ENCODE data around the gene PRDX5. TPM values are rescaled to one million over a fixed set of nuclear protein-coding genes. Genes with fewer than 3 reads are reported as not detected.

Gene PRDX5
- total RNA-seq, 1 experiment from 2014 or later: 206 TPM

GRCh38 chr11:64364435-64364834 is 46.5 kb downstream of the PRDX5 start:
- peaks cover 32% of the 10 kb centered on the region for H3K36me3 ChIP-seq (ENCODE audit: insufficient read depth, low read length, poor library complexity, severe bottlenecking)
- CTCF ChIA-PET: no interaction called here

GRCh38 chr11:64364911-64365310 is 47.0 kb downstream of the PRDX5 start:
- no peak overlapping the region for H3K27ac ChIP-seq (ENCODE audit: low read depth, low read length, poor library complexity, severe bottlenecking)
- peaks cover 3% of the 10 kb centered on the region for H3K4me1 ChIP-seq (ENCODE audit: insufficient read depth, low read length, poor library complexity, severe bottlenecking)
- intact Hi-C loops (cut with micrococcal nuclease; ENCODE audit: unreplicated experiment): no loop called here
- H3K27me3 ChIP-seq (replicated peaks; ENCODE audit: insufficient read depth, low read depth, low read length, poor library complexity): no peaks in the 10 kb centered on the region
- TF ChIP-seq EZH2 (IDR thresholded peaks at IDR 0.05; ENCODE audit: borderline replicate concordance, low read depth, low read length, poor library complexity, severe bottlenecking) (no peak), CTCF (conservative IDR thresholded peaks at IDR 0.05; ENCODE audit: low read depth, low read length) (no peak)
- no peak for DNase-seq (ENCODE audit: low spot score)
- no peaks in the 10 kb centered on the region for H3K9me3 ChIP-seq (ENCODE audit: low read depth, low read length, poor library complexity, severe bottlenecking)
- ChIA-PET CTCF (no interaction called here), POLR2A (ENCODE audit: low non-redundant PET) (no interaction called here)
- BruUV-seq (replicated peaks): no TSS peak
- H3K36me3 ChIP-seq (ENCODE audit: insufficient read depth, low read length, poor library complexity, severe bottlenecking): peaks cover 32% of the 10 kb centered on the region
- H3K4me3 ChIP-seq (ENCODE audit: low read depth, low read length, poor library complexity, severe bottlenecking): no peak overlapping the region

More at GRCh38 chr11:64364435-64364834, 46.5 kb downstream of the PRDX5 start:
- no peak overlapping the region for H3K4me3 ChIP-seq (ENCODE audit: low read depth, low read length, poor library complexity, severe bottlenecking)
- intact Hi-C loops (cut with micrococcal nuclease; ENCODE audit: unreplicated experiment): no loop called here
- H3K27ac ChIP-seq (ENCODE audit: low read depth, low read length, poor library complexity, severe bottlenecking): no peak overlapping the region
- no peaks in the 10 kb centered on the region for H3K9me3 ChIP-seq (ENCODE audit: low read depth, low read length, poor library complexity, severe bottlenecking)
- TF ChIP-seq EZH2 (IDR thresholded peaks at IDR 0.05; ENCODE audit: borderline replicate concordance, low read depth, low read length, poor library complexity, severe bottlenecking) (no peak), CTCF (conservative IDR thresholded peaks at IDR 0.05; ENCODE audit: low read depth, low read length) (no peak)
- POLR2A ChIA-PET (ENCODE audit: low non-redundant PET): no interaction called here
- no TSS peak for BruUV-seq (replicated peaks)
- H3K27me3 ChIP-seq (replicated peaks; ENCODE audit: insufficient read depth, low read depth, low read length, poor library complexity): no peaks in the 10 kb centered on the region
- DNase-seq (ENCODE audit: low spot score): no peak
- H3K4me1 ChIP-seq (ENCODE audit: insufficient read depth, low read length, poor library complexity, severe bottlenecking): peaks cover 8% of the 10 kb centered on the region

GRCh38 chr11:64366751-64367150 is 48.8 kb downstream of the PRDX5 start:
- H3K27me3 ChIP-seq (replicated peaks; ENCODE audit: insufficient read depth, low read depth, low read length, poor library complexity): no peaks in the 10 kb centered on the region
- H3K4me3 ChIP-seq (ENCODE audit: low read depth, low read length, poor library complexity, severe bottlenecking): no peak overlapping the region
- H3K36me3 ChIP-seq (ENCODE audit: insufficient read depth, low read length, poor library complexity, severe bottlenecking): peaks cover 20% of the 10 kb centered on the region
- H3K9me3 ChIP-seq (ENCODE audit: low read depth, low read length, poor library complexity, severe bottlenecking): no peaks in the 10 kb centered on the region
- intact Hi-C loops (cut with micrococcal nuclease; ENCODE audit: unreplicated experiment): no loop called here
- BruUV-seq (replicated peaks): no TSS peak
- TF ChIP-seq CTCF (conservative IDR thresholded peaks at IDR 0.05; ENCODE audit: low read depth, low read length) (no peak), EZH2 (IDR thresholded peaks at IDR 0.05; ENCODE audit: borderline replicate concordance, low read depth, low read length, poor library complexity, severe bottlenecking) (no peak)
- no peak overlapping the region for H3K27ac ChIP-seq (ENCODE audit: low read depth, low read length, poor library complexity, severe bottlenecking)
- POLR2A ChIA-PET (ENCODE audit: low non-redundant PET): no interaction called here
- no peaks in the 10 kb centered on the region for H3K4me1 ChIP-seq (ENCODE audit: insufficient read depth, low read length, poor library complexity, severe bottlenecking)
- DNase-seq (ENCODE audit: low spot score): no peak
- CTCF ChIA-PET: no interaction called here
